ENCODE data around the gene GSDMA.
"Not testable (repeated sequence)": the region's sequence is repeated elsewhere in the genome, so short reads cannot be mapped to it uniquely, and the experiment has no call there.

GSDMA gene

GRCh38 chr17:39929646-39930407 lies 33.0 kb upstream of the GSDMA start:
- DNase-seq: no peak

- DNase-seq: no peak
These were observed 28.9 kb upstream of the GSDMA start for GRCh38 chr17:39933912-39934311.

DNA sequence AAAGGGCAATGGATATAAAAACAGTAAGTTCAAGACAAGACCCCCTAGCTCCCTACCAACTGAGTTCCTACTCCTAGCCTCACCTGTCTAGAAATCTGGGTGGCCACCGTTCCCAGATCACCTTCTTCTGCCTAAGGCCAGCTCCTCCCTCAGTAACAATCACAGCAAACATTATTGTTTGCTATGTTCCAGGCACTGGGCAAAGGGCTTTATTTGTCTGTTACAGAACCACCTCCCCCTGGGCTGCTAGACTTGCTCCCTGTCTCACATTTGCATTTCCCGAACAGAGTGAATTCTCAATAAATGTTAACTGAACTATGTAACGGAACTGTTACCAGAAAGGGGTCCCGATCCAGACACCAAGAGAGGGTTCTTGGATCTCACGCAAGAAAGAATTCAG lies 28.5 kb upstream of the GSDMA start:
- DNase-seq: no peak

GRCh38 chr17:39935909-39936308 lies 26.9 kb upstream of the GSDMA start:
- no peak for DNase-seq

DNA sequence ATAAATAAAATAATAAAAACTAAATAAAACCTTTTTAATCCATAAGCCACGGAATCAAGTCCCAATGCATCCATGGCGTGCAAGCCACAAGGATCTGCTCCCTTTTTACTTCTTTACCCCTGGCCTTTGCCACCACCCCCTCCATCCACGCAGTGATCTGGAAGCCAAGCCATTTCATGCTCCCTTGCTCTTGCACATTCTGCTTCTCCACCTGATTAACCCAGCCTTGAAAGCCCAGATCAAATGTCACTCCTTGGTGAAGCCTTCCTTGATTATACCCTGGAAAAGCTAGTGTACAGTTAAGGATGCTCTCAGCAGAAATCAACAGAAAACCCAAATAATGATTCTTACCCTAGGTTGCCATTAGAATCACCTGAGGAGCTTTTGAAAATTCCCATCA lies 25.4 kb upstream of the GSDMA start:
- no peak for DNase-seq

DNA sequence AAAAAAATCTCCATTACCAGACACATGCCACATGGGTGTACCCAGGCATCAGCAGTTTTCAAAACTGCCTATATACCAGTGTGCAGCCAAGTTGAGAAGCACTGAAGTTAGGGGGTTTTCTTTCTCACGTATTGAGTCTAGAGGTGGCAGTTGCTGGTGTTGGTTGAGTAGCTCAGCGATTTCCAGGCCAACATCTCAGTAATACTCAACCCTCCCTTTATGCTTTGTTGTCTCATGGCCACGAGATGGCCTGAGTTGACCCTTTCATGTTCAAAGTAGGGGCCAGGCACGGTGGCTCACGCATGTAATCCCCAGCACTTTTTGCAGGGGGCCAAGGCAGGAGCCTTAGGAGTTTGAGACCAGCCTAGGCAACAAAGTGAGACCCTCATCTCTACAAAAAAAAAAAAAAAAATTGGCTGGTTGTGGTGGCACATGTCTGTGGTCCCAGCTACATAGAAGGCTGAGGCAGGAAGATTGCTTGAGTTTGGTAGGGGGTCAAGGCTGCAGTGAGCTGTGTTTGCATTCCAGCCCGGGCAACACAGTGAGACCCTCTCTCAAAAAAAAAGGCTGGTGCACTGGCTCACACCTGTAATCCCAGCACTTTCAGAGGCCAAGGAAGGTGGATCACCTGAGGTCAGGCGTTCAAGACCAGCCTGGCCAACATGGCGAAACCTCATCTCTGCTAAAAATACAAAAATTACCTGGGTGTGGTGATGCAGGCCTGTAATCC lies 24.5 kb upstream of the GSDMA start:
- no peak for DNase-seq

DNA sequence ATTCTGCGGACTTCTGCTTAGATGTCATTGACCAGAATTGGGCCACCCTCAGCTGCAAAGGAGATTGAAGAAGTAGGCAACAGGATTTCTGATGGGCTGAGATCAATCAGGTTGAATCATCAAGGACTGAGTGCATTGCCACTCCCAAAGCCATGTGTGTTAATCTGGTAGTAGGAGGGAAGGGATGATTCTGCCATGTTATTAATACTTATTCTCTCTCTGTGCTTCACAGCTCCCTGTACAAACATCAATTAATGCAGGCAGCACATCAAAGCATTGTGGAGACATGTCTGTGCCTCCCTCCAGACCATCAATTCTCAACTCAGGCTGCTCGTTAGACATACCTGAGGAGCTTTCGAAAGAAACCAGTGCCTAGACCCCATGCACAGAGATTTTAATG lies 23.7 kb upstream of the GSDMA start:
- no peak for DNase-seq

DNA sequence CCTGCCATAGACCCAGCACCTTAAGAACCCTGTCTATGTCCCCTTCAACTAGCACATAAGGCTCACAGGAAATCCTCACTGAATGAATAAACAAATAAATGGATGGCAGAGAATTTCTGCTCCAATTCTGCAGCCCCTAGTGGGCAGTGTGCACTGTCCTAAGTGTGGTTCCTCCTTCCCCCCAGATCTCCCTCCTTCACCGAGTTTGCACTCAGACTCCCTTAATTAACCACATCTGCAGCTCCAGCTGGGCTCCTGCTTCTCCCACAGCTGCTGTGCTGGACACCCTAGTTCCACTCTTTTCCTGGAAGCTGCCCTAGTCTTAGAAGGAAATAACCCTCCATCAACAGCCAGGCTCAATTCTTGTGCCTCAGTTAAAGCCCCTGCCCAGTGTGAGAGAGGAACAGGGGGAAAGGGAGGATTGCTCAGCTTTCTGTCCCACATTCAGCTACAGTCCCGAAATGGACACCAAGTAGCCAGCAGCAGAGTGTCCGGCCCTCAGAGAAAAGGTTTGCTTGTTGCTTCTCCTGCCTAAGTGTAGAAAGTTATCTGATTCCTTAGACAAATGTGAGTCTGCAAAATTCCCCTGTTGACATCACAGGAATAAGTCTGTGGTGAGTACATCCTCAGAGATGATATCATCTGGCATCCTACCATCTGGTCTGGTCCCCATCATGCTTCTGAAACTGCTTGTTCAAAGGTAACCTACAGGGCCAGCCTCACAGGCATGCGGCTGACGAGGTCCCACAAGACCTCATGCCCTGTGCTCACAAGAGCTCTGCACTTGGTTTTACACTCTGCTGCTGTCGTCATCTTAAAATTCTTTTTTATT lies 23.0 kb upstream of the GSDMA start:
- peak; percentile 11 for DNase-seq

DNA sequence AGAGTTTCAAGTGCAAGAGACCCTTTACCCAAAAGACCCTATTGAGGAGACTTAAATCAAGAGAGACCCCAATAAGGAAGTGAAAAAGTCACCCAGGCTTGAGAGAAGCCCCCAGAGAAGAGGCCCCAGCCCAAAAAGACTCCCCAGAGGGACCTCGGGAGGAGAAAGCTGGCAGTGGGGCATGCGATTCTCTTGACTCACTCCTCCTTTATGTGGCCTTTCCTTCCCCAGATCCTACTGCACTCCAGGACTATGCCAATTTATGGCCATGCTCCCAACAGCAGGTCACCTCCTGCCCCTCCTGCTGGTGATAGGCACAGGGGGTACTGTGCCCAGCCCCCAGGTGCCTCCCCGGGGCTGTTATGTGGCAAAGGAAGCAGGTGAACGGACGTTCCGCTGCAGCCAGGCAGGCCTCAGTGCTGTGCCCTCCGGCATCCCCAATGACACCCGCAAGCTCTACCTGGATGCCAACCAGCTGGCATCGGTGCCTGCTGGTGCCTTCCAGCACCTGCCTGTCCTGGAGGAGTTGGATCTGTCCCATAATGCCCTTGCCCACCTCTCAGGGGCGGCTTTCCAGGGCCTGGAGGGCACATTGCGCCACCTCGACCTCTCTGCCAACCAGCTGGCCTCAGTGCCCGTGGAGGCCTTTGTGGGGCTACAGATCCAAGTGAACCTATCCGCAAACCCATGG lies 19.0 kb upstream of the GSDMA start:
- no peak for DNase-seq

DNA sequence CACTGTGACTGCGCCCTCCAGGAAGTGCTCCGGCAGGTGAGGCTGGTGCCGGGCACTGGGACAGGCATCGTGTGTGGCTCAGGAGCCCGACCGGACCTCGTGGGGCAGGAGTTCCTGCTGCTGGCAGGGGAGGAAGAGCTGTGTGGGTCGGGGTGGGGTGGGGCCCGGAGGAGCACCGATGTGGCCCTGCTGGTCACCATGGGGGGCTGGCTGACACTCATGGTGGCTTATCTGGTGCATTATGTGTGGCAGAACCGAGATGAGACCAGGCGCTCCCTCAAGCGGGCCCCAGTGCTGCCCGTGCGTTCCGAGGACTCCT lies 18.5 kb upstream of the GSDMA start:
- no peak for DNase-seq

- DNase-seq: no peak
These were observed 16.1 kb upstream of the GSDMA start for GRCh38 chr17:39946551-39947330.

DNA sequence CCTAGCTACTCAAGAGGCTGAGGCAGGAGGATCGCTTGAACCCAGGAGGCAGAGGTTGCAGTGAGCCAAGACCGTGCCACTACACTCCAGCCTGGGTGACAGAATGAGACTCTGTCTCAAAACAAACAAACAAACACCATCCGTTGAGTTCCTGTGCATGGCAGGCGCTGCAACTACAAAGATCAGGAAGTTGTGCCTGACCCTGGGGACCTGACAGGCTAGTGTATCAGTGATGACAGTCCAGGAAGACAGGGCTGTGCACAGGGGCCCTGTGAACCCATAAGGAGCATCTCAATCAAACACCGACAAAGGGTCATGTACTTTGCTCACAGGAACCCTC lies 14.3 kb upstream of the GSDMA start:
- DNase-seq: not testable (repeated sequence)

DNA sequence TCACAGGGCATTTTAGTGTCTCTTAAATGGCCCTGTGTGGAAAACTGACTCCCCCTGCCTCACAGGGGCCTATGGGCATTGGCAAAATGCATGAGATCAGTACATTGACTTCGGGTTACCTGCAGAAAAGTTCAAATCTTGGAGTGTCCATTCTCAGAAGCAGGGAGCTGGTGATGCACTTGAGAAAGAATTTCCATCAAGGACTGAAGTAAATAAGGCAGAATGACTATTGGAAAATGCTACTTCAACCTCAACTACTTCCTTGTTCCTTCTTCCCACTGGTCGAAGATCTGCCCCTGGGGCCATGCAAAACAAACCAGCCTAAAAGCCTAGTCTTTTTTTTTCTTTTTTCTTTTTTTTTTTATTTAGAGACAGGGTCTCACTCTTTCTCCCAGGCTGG lies 13.8 kb upstream of the GSDMA start:
- DNase-seq: no peak

GRCh38 chr17:39950871-39951348 lies 11.9 kb upstream of the GSDMA start:
- DNase-seq: no peak

DNA sequence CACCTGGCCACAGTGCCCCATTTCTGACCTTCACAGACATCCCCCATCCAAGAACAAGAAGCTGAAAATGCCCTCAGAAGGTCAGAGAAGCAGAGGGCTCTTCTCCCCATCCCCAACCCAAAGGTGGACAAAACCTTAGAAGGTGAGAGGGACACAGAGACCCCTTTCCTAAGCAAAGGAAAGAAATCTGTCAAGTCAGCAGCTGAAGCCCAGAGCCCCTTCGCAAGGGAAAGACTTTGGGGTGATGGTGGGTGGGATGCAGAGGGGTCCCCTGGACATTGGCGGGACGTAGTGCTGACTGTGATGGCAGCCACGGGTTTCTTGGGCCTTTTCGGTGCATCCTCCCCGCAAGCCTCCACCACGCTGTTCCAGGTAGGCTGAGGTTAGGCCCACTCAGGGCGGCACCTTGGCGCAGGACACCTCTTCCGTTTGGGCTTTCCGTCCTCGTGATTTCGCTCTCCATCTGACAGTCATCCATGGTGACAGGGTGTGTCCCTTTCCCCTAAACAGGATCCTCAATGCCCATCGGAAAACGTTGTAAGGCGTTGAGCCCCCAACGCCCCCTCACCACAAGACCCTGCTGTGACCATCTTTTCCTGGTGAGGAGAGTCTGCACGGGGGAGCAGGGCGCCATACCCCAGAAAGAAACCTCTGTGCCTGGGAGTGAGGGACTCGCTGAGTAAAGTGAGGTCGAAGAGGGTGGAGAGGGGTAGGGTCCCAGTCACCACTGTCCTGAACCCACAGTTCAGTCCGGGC lies 10.7 kb upstream of the GSDMA start:
- no peak for DNase-seq

GRCh38 chr17:39952680-39953470 lies 9.9 kb upstream of the GSDMA start:
- DNase-seq: peak; percentile 94

DNA sequence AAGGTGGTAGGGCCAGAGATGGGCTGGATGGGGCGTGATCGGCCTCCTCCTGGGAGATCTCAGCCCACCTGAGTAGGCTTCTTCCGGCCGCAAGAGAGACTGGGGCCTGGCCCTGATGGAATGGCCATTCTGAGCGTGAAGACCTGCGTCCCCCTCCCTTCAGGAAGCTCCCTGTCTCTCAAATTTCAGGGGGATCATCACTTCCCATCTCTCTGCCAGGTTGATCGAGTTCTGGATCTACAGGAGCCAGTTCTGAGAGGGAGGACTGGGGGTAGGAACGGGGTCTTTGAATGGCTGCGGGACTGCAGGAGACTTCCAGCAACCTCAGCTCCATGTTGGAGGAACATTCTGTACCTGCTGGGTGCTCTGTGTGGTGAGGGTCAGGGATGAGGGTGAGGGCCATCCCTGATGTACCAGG lies 9.3 kb upstream of the GSDMA start:
- no peak for DNase-seq

GRCh38 chr17:39954876-39955275 lies 7.9 kb upstream of the GSDMA start:
- DNase-seq: no peak

DNA sequence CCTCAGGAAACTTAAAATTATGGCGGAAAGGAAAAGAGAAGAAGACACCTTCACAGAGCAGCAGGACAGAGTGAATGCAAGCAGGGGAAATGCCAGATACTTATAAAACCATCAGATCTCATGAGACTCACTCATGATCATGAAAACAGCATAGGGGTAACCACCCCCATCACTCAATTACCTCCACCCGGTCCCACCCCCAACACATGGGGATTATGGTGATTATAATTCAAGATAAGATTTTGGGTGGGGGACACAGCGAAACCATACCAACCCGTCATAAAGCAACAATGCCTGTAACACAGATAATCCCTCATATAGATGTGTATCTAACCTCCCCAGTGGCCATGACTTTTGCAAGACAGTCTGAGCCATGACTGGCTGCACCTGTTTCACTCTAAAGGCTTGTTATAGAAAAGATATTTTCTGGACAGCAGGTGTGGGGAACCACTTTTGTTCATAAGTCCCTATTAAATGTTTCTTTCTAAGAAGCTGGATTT lies 7.0 kb upstream of the GSDMA start:
- DNase-seq: no peak

GRCh38 chr17:39960524-39961041 lies 2.2 kb upstream of the GSDMA start:
- DNase-seq: no peak
